Ovary (tissue), 1 donor: ENCODE measurements around the gene ABLIM1.

Source experiments
- EP300 ChIP-seq: sonication (generic); formaldehyde crosslinking; IDR thresholded peaks from one replicate; pipeline ENCODE4 v1.6.1; 2017; ENCODE audit warnings: antibody characterized with exemption
- POLR2A ChIP-seq: fragments of 450-650 bp; IDR thresholded peaks from one replicate; pipeline ENCODE4 v1.6.1; 2017; ENCODE audit warnings: antibody characterized with exemption, mild to moderate bottlenecking, moderate library complexity

- TF ChIP-seq POLR2A: no peak
- TF ChIP-seq EP300: no peak
These were observed 253.1 kb downstream of the ABLIM1 start for GRCh38 chr10:114405011-114405350.
